ENCODE measurements around the gene HDDC3.

Gene HDDC3

GRCh38 chr15:90889736-90890456 is 42.5 kb downstream of the HDDC3 start:
- DNase-seq: no peak

- DNase-seq: no peak
These were observed 43.0 kb downstream of the HDDC3 start for GRCh38 chr15:90889313-90889730.

- no peak for DNase-seq
These were observed 45.3 kb downstream of the HDDC3 start for GRCh38 chr15:90887037-90887481.

GRCh38 chr15:90886291-90886614 is 46.1 kb downstream of the HDDC3 start:
- DNase-seq: no peak

GRCh38 chr15:90885432-90886290 is 46.7 kb downstream of the HDDC3 start:
- DNase-seq: peak; percentile 47

GRCh38 chr15:90884719-90885431 is 47.5 kb downstream of the HDDC3 start:
- no peak for DNase-seq

- no peak for DNase-seq
These were observed 48.2 kb downstream of the HDDC3 start, which contains the start of gene FES for GRCh38 chr15:90883976-90884718. Gene FES (plus strand): TSS chr15:90884504. CDS start chr15:90885046, 542 bp downstream.

- no peak for DNase-seq
These were observed 48.8 kb downstream of the HDDC3 start for GRCh38 chr15:90883526-90883975.

GRCh38 chr15:90882781-90883525 is 49.4 kb downstream of the HDDC3 start:
- no peak for DNase-seq

GRCh38 chr15:90881978-90882721 is 50.2 kb downstream of the HDDC3 start:
- no peak for DNase-seq

- no peak for DNase-seq
These were observed 51.0 kb downstream of the HDDC3 start for GRCh38 chr15:90881181-90881977.

- no peak for DNase-seq
These were observed 51.8 kb downstream of the HDDC3 start for GRCh38 chr15:90880381-90881145.
